Panc1 (cell line): ENCODE results near the gene ASTN2. TPM values are rescaled to one million over a fixed set of nuclear protein-coding genes. Genes with fewer than 3 reads are reported as not detected.

Experiments
- ATAC-seq: fragments of 200-7000 bp; cut with Tn5 transposase; 2 replicates; pipeline ENCODE4 v1.9.1; 2020; ENCODE audit warnings: mild to moderate bottlenecking, moderate library complexity
- BruUV-seq: library from RNA; stranded (reverse); fragments of 400-500 nt; replicated peaks from 2 replicates; lab custom pipeline; 2021; lab: Mats Ljungman, UMichigan
- CTCF ChIA-PET: fragments of 300-600 bp; sonication (Branson Sonifier 250); formaldehyde crosslinking; loops from one replicate; lab custom pipeline; 2022; ENCODE audit warnings: antibody characterized with exemption; lab: Charles Lee
- POLR2A ChIA-PET: fragments of 300-600 bp; sonication (Branson Sonifier 250); formaldehyde crosslinking; loops from one replicate; lab custom pipeline; 2022; ENCODE audit warnings: antibody characterized with exemption; lab: Charles Lee
- DNase-seq: peaks from one replicate; pipeline ENCODE4 v3.0.0-alpha.2; 2010; ENCODE audit warnings: low read depth, low spot score
- H3K27ac ChIP-seq: 2 replicates; pipeline ENCODE4 v1.5.1; 2011; ENCODE audit warnings: mild to moderate bottlenecking, low read length, inconsistent platforms
- H3K27me3 ChIP-seq: fragments of 200-500 bp; sonication (Bioruptor generic); 2 replicates; pipeline ENCODE4 v1.6.0; 2014; ENCODE audit warnings: low read length, inconsistent platforms; ENCODE audit not compliant: control insufficient read depth, insufficient read depth
- H3K36me3 ChIP-seq: fragments of 200-500 bp; sonication (Bioruptor generic); 2 replicates; pipeline ENCODE4 v1.5.1; 2014; ENCODE audit warnings: inconsistent platforms, mild to moderate bottlenecking, low read length, moderate library complexity; ENCODE audit not compliant: control insufficient read depth, insufficient read depth
- H3K4me1 ChIP-seq: 2 replicates; pipeline ENCODE4 v1.5.1; 2011; ENCODE audit warnings: inconsistent platforms, mild to moderate bottlenecking, low read length, moderate library complexity; ENCODE audit not compliant: control insufficient read depth, insufficient read depth
- H3K4me3 ChIP-seq, 2 experiments: 2 replicates each; pipeline ENCODE4 v1.5.1; 2011 to 2012; ENCODE audit warnings: low read depth in 2 of 2, low read length in 2 of 2, mild to moderate bottlenecking in 2 of 2, inconsistent platforms in 1 of 2, moderate library complexity in 1 of 2
- H3K9me3 ChIP-seq: fragments of 200-500 bp; sonication (Bioruptor generic); 2 replicates; pipeline ENCODE4 v1.5.1; 2014; ENCODE audit warnings: low read depth, mild to moderate bottlenecking, inconsistent platforms, low read length, moderate library complexity; ENCODE audit not compliant: control insufficient read depth, insufficient read depth
- POLR2AphosphoS5 ChIP-seq: IDR thresholded peaks from 2 replicates; pipeline ENCODE4 v1.6.1; 2012; ENCODE audit warnings: mild to moderate bottlenecking, low read depth, low read length, moderate library complexity
- SIN3A ChIP-seq: IDR thresholded peaks from 2 replicates; pipeline ENCODE4 v1.6.1; 2012; ENCODE audit warnings: low read depth, mild to moderate bottlenecking, low read length, moderate library complexity, borderline replicate concordance; ENCODE audit not compliant: insufficient read depth
- TCF7L2 ChIP-seq: IDR thresholded peaks from 2 replicates; pipeline ENCODE4 v1.6.1; 2011; ENCODE audit warnings: mild to moderate bottlenecking, low read depth, low read length, inconsistent platforms
- in situ Hi-C: cut with HindIII; loops from 2 replicates; pipeline ENCODE4 v1.10.0; 2016; ENCODE audit warnings: low sequenced_read_pairs, low pct_unique_long_range_greater_than_20kb
- intact Hi-C: fragments of 100-400 bp; cut with micrococcal nuclease; formaldehyde crosslinking; loops from one replicate; pipeline ENCODE4 v1.10.0; 2022; ENCODE audit not compliant: unreplicated experiment
- total RNA-seq: library from RNA; stranded (reverse); gene quantifications from one replicate; pipeline ENCODE4 v1.2.1, GENCODE V29; 2021; ENCODE audit not compliant: unreplicated experiment
- TF ChIP-seq, protein P1 (sequence below): fragments of 450-650 bp; IDR thresholded peaks from 2 replicates; pipeline ENCODE4 v1.5.1; 2017; ENCODE audit warnings: mild to moderate bottlenecking
- TF ChIP-seq, protein P2 (sequence below), 2 experiments: IDR thresholded peaks; 2 replicates each; pipeline ENCODE4 v1.6.1; 2011 to 2012; ENCODE audit warnings: low read depth in 2 of 2, control low read depth in 1 of 2, low read length in 1 of 2, mild to moderate bottlenecking in 1 of 2, moderate library complexity in 1 of 2; ENCODE audit not compliant: insufficient read depth in 1 of 2

Gene ASTN2
- total RNA-seq, 1 experiment from 2014 or later: 3.9 TPM

DNA sequence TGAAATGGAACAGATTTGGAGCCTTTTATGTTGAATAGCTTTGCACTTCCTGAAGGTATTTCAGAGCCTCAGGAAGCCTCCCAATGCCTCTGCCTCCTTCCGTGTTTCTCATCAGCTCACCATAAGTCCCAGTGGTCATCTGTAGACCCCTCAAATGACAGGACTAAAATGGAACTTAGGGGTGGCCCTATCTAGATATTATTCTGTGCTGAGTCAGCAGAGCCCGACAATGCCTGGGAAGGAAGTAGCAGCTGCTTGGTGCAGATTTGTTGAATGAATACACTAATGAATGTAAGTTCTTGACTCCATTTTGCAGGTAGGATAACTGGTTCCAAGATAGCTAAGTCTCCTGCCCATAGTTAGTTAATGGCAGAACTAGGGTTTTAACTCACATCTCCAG lies 97.7 kb downstream of the ASTN2 start:
- POLR2A ChIA-PET: no interaction called here
- Histone ChIP-seq H3K27me3 (no peaks in the 10 kb centered on the region), H3K4me3 (no peak overlapping the region), H3K27ac (no peak overlapping the region), H3K36me3 (no peaks in the 10 kb centered on the region), H3K9me3 (no peaks in the 10 kb centered on the region), H3K4me1 (no peaks in the 10 kb centered on the region)
- ATAC-seq (no peak), DNase-seq (no peak)
- in situ Hi-C loops (no loop called here), intact Hi-C loops (no loop called here)
- no peak for TF ChIP-seq SIN3A
- TF ChIP-seq, protein P1, sequence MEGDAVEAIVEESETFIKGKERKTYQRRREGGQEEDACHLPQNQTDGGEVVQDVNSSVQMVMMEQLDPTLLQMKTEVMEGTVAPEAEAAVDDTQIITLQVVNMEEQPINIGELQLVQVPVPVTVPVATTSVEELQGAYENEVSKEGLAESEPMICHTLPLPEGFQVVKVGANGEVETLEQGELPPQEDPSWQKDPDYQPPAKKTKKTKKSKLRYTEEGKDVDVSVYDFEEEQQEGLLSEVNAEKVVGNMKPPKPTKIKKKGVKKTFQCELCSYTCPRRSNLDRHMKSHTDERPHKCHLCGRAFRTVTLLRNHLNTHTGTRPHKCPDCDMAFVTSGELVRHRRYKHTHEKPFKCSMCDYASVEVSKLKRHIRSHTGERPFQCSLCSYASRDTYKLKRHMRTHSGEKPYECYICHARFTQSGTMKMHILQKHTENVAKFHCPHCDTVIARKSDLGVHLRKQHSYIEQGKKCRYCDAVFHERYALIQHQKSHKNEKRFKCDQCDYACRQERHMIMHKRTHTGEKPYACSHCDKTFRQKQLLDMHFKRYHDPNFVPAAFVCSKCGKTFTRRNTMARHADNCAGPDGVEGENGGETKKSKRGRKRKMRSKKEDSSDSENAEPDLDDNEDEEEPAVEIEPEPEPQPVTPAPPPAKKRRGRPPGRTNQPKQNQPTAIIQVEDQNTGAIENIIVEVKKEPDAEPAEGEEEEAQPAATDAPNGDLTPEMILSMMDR: no peak
- TF ChIP-seq TCF7L2: no peak
- CTCF ChIA-PET: no interaction called here
- no TSS peak for BruUV-seq

DNA sequence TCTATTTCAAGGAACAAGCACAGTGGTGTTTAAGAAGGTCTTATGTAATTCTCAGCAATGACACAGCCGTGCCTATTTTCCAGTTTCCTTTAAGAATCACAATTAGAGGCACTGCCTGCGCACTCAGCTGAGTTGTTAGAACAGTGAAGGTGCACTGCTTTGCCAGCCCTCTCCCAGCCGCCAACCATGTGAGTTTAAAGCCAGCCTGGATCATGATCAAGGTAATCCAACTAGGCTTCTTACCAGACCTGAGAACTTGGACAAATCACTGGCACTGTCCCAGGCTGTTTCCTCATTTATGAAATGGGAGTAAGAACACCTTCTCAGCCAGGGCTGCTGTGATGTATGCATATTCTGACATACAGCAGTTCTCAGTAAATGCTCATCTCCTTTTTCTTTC lies 99.6 kb downstream of the ASTN2 start:
- DNase-seq: no peak
- H3K4me1 ChIP-seq: no peaks in the 10 kb centered on the region
- no peak overlapping the region for H3K27ac ChIP-seq
- ChIA-PET POLR2A (no interaction called here), CTCF (no interaction called here)
- no peaks in the 10 kb centered on the region for H3K9me3 ChIP-seq
- BruUV-seq: no TSS peak
- H3K4me3 ChIP-seq: no peak overlapping the region
- H3K27me3 ChIP-seq: no peaks in the 10 kb centered on the region
- in situ Hi-C loops: no loop called here
- no peak for ATAC-seq
- H3K36me3 ChIP-seq: no peaks in the 10 kb centered on the region
- intact Hi-C loops: no loop called here
- TF ChIP-seq TCF7L2 (no peak), SIN3A (no peak), POLR2AphosphoS5 (no peak)
- TF ChIP-seq, protein P2, sequence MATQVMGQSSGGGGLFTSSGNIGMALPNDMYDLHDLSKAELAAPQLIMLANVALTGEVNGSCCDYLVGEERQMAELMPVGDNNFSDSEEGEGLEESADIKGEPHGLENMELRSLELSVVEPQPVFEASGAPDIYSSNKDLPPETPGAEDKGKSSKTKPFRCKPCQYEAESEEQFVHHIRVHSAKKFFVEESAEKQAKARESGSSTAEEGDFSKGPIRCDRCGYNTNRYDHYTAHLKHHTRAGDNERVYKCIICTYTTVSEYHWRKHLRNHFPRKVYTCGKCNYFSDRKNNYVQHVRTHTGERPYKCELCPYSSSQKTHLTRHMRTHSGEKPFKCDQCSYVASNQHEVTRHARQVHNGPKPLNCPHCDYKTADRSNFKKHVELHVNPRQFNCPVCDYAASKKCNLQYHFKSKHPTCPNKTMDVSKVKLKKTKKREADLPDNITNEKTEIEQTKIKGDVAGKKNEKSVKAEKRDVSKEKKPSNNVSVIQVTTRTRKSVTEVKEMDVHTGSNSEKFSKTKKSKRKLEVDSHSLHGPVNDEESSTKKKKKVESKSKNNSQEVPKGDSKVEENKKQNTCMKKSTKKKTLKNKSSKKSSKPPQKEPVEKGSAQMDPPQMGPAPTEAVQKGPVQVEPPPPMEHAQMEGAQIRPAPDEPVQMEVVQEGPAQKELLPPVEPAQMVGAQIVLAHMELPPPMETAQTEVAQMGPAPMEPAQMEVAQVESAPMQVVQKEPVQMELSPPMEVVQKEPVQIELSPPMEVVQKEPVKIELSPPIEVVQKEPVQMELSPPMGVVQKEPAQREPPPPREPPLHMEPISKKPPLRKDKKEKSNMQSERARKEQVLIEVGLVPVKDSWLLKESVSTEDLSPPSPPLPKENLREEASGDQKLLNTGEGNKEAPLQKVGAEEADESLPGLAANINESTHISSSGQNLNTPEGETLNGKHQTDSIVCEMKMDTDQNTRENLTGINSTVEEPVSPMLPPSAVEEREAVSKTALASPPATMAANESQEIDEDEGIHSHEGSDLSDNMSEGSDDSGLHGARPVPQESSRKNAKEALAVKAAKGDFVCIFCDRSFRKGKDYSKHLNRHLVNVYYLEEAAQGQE (IDR thresholded peaks at IDR 0.05; ENCODE audit: insufficient read depth in 1 of 2, low read depth in 2 of 2, low read length in 1 of 2): no peak
- TF ChIP-seq, protein P1: no peak
